ENCODE results near the gene BCO2.
"Not testable (repeated sequence)": the region's sequence is repeated elsewhere in the genome, so short reads cannot be mapped to it uniquely, and the experiment has no call there.

The BCO2 gene, protein sequence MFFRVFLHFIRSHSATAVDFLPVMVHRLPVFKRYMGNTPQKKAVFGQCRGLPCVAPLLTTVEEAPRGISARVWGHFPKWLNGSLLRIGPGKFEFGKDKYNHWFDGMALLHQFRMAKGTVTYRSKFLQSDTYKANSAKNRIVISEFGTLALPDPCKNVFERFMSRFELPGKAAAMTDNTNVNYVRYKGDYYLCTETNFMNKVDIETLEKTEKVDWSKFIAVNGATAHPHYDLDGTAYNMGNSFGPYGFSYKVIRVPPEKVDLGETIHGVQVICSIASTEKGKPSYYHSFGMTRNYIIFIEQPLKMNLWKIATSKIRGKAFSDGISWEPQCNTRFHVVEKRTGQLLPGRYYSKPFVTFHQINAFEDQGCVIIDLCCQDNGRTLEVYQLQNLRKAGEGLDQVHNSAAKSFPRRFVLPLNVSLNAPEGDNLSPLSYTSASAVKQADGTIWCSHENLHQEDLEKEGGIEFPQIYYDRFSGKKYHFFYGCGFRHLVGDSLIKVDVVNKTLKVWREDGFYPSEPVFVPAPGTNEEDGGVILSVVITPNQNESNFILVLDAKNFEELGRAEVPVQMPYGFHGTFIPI

DNA sequence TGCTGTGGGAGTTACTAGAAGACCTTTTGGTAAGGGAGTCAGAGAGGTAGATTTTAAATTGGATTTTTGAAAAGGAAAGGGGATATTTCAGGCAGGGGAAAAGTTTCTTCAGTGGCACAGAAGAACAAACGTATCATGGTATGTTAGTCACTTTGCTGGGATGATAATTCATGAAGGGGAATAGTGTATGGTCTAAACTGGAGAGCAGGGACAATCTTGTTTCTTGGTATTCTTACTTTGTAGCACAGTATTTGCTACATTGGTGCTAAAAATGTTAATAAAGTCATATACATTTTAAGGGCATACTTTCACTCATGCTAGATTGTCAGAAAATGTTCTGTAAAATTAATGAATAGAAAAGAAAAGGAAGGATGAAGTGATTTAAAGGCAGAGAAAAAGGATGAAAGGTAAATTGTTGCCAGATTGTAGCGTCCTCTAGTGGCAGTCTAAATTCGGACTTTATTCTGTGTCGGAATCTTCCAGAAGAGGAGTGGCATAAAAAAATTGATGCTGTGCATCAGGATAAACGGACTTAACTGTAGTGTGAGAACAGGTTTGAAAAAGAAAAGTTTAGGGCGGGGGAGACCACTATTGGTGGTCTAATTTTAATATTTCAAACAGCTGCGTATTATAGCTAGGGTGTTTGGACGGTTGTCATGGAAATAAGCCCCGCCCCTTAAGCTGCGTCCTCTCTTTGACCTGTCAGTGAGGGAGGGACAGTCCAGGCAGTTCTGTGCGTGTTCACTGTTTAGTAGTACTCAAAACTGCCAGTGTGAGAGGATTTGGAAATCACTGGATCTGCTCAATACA is at the start of gene BCO2:
BCO2 (plus strand) TSS at position 724 of the 810 bp plus-strand sequence. CDS start 90 bp downstream, outside the sequence.
- ATAC-seq = peak; percentile 37 to 38

DNA sequence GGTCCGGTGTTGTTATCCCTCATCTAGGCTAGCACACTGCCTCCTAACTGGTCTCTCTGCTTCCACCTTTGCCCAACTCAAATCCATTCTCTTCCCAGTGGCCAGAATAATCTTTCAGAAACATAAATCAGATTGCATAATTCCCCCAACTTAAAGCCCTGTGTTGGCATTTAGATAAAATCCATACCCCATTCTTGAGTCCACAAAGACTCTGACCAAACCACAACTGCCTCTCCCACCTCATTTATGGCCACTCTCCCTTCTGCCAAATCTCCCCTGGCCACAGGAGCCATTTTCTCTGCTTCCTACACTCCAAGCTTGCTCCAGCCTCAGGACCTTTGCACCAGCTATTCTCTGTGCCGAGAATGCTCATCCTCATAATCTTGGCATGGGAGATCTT is 48.3 kb upstream of the BCO2 start:
- ATAC-seq = no peak

DNA sequence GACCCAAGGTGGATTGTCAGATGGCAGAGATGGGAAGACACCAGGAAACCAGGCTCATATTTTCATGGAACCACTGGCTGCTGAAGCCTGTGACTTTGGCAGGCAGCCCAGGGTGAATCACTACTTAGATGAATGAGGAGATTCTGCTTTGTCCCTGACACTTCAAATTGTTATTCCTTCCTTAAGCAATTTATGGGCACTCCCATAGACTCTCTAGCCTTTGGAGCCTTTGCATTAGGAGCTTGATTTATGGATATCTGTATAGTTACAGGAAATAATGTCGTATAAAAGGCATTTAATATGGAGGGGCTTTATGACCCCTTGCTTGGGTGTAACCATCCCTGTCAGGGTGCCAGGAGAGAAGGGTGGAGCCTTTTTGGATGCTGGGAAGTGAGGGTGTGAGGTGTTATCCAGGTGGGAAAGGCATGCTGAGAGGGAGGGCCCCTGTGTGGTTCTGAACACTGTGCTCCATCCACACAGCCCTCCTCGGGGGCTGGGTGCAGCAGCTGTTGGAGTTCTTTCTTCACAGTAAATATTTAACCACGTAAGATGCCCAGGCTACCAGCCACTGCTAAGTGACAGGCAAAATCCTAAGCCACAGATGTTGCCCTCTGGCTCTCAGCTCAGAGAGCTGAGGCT is 46.7 kb upstream of the BCO2 start:
- no peak for ATAC-seq

DNA sequence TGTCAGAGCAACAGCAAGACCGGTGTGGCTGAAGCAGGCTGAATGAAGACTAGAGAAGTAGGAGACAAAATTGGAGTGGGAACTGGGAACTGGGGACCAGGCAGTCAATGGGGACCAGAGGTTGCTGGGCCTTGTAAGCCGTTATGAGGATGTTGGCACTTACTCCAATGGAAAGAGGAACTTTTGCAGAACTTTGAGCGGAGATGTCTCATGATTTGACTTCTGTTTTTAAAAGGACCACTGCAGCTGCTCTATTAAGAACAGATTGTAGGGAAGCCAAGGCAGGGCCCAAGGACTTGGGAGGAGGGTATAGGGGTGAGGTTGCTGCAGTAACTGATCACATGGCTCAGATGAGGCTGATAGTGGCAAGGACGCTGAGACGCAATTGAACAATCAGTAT is 45.7 kb upstream of the BCO2 start:
- no peak for ATAC-seq

DNA sequence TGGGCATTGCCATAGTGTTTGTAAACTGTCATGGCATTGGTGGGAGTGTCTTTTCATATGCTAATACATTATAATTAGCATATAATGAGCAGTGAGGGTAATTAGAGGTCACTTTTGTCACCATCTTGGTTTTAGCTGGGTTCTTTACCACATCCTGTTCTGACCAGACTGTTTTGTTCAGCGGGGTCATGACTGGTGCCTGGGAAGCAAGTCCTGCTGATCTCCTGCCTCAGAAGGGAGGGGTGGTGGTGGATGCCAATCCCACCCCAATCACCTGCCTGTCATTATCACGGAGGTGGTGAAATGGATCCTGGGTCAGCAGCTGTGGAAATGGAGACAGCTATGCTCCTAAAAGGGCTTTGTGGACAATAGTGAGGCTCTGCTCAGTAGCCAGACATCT is 42.6 kb upstream of the BCO2 start:
- ATAC-seq = no peak

DNA sequence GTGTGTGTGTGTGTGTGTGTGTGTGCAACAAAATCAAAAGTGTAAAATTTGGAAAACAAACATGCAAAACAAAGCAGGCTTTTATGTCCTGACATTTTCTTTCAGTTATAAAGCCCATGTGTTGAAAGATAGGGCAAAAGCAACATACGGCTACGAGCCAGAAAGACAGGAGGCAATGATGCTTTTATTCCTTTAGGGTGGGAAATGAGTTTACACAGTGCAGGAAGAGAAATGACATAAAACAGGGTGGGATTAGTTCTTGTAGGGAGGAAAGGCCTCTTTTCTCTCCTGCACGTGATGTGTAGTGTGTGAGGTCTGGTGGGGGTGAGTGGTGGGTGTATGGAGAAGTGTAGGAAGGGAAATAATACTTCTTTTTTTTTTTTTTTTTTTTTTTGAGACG is 40.8 kb upstream of the BCO2 start:
- no peak for ATAC-seq

DNA sequence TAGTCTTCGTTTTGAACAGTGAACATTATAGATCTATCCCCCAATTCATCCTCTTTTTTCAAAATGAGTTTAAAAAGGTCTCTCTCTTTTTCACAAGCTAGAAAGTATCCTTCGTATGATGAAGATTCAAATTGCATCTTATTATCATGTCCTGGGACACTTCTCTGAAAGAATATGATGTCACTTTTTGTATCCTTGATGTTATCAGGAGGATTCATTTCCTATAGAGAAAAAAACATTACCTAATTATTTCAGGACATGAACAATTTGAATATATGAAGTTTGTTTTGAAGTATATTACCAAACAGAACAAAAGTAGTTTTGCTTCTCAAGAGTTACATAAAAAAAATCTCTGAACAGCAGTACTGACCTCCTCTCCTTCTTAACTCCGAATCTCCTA is 31.7 kb upstream of the BCO2 start:
- no peak for ATAC-seq

DNA sequence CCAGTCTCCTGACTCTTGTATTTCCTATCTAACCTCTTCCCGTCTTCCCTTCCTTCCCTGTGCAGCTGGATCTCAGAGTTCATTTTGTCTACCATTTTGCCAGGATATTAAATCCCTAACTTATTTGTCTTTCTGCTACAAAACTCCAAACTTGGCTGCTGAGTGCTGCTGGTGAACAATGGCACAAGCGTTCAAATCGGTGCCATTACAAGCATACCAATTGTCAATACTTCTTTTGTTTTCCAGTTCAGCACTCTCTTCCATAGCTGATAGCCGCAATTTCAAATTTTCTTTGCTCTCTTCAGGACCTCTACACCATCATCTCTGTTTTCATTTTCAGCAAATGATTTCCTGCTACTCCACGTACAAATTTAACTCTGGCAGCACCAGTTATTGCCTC is 24.8 kb upstream of the BCO2 start:
- no peak for ATAC-seq

DNA sequence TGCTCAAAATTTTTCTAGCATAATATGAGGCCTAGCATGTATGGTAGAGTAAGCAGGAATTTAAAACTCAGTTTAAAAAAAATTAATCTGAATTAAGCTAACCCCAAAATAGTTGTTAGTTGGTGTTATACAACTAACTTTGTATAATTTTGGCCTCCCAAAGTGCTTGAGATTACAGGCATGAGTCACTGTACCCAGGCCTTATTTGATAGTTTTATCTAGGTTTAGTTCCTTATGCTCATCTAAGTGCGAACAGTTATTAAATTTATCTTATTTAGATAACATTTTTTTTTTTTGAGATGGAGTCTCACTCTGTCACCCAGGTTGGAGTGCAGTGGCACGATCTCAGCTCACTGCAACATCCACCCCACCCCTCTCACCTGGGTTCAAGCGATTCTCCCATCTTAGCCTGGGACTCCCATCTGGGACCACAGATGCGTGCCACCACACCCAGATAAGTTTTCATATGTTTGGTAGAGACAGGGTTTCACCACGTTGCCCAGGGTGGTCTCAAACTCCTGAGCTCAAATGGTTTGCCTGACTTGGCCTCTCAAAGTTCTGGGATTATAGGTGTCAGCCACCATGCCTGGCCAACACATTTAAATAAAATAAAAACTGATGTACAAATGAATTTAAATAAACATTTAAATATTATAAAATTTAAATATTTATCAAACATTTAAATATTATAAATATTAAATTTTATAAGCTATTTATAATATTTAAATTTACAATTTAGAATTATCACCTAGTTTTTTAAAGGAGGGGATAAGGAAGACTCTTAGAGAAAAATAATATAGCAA is 19.0 kb upstream of the BCO2 start:
- no peak for ATAC-seq

DNA sequence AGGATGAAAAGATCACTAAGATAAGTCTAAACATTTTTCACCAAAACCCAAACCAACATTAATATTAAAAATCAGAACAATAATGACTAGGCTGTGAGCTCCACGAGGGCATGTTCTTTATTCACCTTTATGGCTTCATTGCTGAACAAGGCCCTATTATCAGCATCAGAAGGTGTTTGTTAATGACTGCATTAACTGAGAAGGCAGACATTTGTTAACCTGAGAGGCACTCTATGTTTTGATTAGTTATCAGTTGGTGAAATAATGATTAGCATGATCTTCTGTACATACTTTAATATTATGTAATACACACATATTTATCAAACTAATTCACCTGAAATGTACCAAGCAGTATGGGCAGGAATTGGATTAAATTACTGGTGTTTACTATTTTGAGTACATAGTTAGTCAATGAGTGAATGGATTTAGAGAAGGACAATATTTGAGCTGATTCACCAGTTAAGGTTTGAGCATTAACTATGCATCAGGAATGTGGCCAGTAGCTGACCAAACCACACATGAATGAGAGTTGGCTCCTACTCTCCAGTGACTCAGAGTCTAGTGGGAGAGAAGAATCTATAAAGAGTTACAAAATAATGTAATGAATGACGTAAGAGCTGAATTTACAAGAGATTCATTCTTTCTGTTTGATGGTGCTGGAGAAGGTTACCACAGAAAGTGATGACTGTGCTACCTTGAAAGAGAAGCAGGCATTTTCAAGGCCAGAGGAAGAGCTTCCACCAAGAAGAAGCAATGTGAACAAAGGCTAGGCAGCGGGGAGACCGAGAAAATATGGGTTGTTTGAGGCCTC is 18.2 kb upstream of the BCO2 start:
- peak; percentile 75 to 84 for ATAC-seq

DNA sequence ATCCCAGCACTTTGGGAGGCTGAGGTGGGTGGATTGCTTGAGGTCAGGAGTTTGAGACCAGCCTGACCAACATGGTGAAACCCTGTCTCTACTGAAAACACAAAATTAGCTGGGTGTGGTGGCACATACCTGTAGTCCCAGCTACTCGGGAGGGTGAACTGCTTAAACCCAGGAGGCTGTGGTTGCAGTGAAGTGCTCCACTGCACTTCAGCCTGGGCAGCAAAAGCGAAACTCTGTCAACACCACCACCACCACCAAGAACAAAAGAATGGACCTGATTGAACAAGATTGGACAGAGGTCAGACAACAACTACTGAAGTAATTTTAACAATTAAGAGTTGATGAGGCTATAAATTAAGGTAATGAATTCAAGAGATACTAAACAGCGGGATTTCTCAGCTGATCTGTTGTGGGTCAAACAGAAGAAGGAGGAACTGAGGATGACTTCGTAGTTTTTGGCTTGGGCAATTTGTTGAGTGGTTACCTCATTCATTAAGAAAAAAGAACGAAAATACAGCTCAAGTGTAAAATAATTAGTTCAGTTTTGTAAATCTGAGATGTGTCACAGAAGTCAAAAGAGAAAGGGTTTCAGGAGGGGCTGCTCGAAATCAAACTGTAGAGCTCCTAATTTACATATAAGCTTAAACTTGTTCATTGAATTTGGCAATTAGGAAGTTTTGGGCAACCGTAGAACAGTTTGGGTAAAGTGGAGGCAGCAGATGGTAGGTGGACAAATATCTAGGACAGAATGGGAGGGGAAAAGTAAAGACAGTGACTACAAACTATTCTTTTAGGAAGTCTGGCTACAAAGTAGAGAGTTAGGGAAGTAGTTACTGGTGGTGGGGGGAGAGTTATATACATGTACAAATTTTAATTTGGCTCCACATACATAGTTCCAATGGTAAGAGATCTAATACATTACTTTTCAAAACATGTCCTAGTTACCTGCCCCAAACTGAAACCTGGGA is 15.9 kb upstream of the BCO2 start:
- no peak for ATAC-seq

DNA sequence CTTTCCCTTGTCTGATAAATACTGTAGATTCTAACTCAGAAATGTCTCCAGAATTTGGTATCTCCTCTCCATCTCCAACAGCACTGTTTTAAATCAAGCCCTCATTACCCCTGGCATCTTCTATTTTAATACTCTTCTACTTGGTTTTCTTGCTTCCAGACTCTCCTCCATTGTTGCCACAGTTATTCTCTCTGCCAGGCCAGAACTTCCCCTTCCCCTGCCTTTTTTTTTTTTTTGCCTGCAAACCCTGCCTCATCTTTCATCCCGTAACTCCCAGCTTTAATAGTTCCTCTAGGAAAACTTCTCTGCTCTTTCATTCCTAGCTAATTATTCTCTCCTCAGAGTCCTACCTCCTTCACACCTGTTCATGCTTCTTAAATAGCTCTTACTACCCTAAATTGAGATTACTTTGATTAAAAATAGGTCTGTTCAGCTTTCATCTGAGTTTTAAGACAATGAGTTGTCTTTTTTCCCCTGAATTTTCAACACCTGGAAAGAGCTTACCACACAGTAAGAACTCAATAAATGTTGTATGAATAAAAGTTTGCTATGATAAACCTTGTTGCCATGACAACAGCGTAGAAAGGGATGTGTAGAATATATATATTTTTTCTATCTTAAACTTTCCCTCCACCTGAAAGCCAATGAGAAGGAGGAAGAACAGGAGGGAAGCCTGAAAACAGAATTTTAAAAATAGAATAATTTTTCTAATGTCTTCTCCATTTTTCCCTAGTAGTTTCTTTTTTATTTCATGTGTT is 15.0 kb upstream of the BCO2 start:
- no peak for ATAC-seq

DNA sequence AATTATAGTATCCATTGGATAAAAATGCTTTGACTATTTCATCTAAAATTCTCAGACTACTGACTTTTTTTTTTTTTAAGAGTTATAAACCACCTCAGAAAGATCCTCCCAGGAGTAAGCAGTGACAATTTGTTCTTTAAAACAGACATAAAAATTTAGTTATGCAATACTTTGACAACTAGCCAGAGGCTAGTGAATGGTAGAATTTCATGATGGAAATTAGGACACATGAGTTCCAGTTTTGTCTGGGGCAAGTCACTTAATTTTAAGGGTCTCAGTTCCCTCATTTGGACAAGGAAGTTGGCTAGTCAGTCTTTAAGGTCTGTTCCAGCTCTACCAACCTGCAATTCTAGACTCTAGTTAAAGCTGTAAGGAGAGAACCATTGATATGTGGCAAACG is 14.3 kb upstream of the BCO2 start:
- ATAC-seq = no peak

DNA sequence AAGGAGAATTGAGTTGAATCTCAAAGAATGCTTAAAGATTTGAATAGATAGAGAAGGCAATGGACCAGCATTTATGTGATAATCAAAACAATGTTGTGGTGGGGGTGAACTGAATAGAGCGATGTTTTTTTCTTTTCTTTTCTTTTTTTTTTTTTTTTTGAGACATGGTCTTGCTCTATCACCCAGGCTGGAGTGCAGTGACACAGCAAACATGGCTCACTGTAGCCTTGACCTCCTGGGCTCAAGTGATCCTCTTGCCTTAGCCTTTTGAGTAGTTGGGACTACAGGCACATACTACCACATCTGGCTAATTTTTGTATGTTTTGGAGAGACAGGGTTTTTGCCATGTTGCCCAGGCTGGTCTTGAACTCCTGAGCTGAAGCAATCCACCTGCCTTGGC is 13.1 kb upstream of the BCO2 start:
- ATAC-seq = not testable (repeated sequence)

DNA sequence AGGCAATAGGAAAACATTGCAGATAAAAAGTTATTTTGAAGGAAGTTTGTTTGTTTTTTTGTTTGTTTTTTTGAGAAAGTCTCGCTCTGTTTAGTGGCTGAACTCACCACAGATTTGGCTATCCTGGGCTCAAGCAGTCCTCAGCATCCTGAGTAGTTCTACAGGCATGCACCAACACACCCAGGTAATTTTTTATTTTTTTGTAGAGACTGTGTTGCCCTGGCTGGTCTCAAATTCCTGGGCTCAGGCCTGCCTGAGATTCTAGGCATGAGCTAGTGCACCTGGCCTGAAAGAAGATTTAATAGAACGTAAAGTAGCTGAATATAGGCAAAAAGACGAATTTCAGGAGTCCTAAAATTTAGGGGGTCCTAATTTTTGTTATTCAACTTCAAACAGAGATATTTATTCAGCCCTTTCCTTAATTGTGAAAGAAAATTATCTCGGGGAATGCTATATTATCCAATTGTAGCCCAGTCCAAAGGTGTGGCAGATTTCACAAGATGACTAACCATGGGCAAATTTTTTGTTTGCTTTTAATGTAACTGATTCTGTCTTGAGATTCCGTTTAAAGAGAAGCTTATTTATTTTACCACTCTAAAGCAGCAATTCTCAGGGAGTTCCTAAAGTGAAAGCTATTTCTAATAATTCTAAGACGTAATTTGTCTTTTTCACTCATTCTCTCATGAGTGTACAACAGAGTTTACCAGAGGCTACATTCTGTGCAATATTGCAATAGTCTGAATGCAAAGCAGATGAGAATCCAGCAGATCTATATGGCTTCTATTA is 12.4 kb upstream of the BCO2 start:
- ATAC-seq = no peak

DNA sequence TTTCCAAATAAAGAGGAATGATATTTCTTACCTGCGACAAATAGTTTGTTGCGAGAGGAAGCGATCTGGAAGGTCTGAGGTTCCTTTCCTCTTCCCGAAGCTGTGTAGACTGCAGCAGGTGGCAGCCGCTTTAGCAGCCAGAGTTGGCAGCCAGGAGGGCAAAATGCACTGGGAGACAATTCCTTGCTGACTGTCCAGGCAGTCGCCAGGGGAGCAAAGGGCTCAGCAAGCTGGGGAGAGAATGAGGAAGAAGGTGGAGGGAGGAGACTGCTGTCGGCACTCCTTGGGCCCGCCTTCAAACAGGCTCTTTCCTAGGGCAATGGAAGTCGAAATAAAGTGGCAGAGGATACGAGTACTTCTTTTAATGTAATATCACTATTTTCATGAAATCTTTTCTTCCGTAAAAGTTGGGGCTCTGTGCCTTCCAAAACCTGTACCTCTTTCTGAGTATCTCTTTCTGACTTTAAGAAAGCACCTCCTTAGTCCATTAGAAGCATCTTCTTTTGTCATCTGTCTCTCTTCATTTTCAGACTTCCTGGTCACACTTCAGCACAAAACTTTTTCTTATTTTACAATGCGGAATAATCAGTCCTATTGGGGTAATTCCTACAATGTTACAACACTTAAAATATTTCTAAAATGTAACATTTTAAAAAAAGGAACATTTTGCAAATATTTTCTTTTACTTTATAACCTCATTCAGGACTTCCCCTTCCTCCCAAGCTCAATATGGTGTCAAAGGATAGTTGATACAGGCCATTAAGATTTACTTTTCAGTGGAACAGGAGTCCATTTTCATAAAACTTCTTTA is 11.2 kb upstream of the BCO2 start, which contains the start of gene IL18:
IL18 (minus strand) TSS at position 220 of the 811 bp plus-strand sequence. CDS start 9,041 bp downstream, outside the sequence.
- ATAC-seq = no peak

DNA sequence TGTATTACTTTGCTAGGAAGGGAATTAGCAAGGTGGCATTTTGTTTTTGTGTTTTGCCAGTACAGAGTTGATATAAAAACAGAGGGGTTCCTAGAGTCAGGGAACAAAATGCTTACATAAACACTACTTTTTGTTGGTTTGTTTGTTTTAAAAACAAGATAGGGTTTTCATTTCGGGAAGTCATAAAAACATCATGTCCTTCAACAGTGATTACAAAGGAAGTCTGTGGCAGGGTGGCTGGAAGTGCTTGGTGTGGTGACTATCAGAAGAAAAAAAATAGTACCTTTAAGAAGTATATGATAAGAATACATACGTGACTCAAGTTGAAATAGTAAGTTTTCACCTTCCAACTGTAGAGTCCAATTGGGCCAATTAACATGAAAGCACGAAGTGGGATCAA is 10.3 kb upstream of the BCO2 start:
- no peak for ATAC-seq

DNA sequence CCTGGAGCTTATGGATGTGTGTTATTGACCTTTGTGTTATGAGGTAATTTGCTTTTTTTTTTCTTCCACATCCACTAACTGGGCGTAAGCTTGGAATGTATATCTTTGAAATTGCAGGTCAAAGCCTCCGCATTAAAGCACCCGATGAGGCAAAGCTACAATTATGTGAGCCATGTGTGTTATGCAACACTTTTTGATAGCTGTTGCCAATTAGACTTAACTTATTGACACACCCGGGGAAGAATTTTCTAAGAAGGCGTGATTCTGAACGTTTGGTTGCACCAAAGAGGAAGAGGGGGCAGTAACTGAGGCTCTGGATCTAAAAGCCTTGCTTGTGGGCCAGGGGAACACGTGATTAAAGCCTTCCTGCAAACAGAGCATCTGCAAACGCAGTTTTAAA is 8.8 kb upstream of the BCO2 start:
- ATAC-seq = no peak
